OCI-LY7 (cell line): ENCODE data around the gene PRKN.

Source experiments
- EZH2phosphoT487 ChIP-seq: fragments of 200-600 bp; sonication (generic); IDR thresholded peaks from 2 replicates; pipeline ENCODE4 v1.6.1; 2018; ENCODE audit warnings: low read depth, borderline replicate concordance, mild to moderate bottlenecking, mixed run types, antibody characterized with exemption, low read length, moderate library complexity, mixed read lengths
- TF ChIP-seq, protein P1 (sequence below): fragments of 200-600 bp; sonication (generic); conservative IDR thresholded peaks from 2 replicates; pipeline ENCODE4 v1.5.1; 2014; ENCODE audit warnings: mild to moderate bottlenecking, antibody characterized with exemption, low read length, moderate library complexity, mixed read lengths

DNA sequence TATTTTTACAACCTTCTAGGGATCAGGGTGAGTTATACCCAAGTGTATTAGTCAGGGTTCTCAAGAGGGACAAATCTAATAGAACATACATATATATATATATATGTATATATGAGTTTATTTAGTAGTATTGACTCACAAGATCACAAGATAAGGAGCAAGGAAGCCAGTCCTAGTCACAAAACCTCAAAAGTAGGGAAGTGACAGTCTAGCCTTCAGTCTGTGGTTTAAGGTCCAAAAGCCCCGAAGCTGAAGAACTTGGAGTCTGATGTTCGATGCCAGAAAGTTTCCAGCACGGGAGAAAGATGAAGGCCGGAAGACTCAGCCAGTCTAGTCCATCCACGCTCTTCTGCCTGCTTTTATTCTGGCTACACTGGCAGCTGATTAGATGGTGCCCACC is 821.0 kb downstream of the PRKN start:
- TF ChIP-seq, protein P1, sequence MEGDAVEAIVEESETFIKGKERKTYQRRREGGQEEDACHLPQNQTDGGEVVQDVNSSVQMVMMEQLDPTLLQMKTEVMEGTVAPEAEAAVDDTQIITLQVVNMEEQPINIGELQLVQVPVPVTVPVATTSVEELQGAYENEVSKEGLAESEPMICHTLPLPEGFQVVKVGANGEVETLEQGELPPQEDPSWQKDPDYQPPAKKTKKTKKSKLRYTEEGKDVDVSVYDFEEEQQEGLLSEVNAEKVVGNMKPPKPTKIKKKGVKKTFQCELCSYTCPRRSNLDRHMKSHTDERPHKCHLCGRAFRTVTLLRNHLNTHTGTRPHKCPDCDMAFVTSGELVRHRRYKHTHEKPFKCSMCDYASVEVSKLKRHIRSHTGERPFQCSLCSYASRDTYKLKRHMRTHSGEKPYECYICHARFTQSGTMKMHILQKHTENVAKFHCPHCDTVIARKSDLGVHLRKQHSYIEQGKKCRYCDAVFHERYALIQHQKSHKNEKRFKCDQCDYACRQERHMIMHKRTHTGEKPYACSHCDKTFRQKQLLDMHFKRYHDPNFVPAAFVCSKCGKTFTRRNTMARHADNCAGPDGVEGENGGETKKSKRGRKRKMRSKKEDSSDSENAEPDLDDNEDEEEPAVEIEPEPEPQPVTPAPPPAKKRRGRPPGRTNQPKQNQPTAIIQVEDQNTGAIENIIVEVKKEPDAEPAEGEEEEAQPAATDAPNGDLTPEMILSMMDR: no peak
- TF ChIP-seq EZH2phosphoT487: no peak
